DND-41 (cell line): ENCODE data around the gene TRIM46.

Experiments used
- EZH2 ChIP-seq: IDR thresholded peaks from 3 replicates; pipeline ENCODE4 v1.6.1; 2012; ENCODE audit warnings: borderline replicate concordance, low read depth, mild to moderate bottlenecking, moderate library complexity, low read length, inconsistent platforms; ENCODE audit not compliant: severe bottlenecking
- TF ChIP-seq, protein P1 (sequence below): IDR thresholded peaks from 2 replicates; pipeline ENCODE4 v1.5.1; 2012; ENCODE audit warnings: borderline replicate concordance, low read length, moderate library complexity, mild to moderate bottlenecking; ENCODE audit not compliant: poor library complexity, severe bottlenecking; ENCODE audit errors: extremely low read depth

DNA sequence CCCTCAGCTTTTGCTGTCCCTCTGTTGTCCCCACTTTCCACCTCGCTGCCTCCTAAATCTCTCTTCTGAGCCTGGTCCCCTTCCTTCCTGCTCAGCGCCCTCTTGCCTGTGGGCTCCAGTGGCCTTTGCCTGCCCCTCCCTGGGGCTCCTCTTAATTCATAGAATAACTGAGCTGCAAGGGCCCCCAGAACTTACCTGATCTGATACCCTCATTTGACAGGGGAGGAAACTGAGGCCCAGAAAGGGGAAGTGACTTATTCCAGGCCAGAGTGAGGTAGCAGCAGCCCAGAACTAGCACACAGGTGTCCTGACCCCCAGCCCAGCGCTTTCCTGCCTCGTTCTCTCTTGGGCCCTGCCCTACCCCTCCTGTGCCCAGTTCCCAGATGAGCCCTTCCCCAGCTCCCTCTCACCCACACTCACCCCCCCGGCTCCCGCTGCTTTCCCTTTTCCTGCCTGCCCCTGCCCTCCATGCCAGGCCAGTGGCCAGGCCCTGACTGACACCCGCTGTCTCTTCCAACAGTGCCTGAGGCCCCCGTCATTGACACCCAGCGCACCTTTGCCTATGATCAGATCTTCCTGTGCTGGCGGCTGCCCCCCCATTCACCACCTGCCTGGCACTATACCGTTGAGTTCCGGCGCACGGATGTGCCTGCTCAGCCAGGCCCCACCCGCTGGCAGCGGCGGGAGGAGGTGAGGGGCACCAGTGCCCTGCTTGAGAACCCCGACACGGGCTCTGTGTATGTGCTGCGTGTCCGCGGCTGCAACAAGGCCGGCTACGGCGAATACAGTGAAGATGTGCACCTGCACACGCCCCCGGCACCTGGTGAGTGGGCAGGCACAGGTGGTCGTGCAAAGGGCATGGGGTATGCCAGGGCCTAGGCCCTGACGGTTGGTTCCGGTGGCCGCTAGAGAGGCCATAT, 5.7 kb downstream of the TRIM46 start:
- TF ChIP-seq, protein P1, sequence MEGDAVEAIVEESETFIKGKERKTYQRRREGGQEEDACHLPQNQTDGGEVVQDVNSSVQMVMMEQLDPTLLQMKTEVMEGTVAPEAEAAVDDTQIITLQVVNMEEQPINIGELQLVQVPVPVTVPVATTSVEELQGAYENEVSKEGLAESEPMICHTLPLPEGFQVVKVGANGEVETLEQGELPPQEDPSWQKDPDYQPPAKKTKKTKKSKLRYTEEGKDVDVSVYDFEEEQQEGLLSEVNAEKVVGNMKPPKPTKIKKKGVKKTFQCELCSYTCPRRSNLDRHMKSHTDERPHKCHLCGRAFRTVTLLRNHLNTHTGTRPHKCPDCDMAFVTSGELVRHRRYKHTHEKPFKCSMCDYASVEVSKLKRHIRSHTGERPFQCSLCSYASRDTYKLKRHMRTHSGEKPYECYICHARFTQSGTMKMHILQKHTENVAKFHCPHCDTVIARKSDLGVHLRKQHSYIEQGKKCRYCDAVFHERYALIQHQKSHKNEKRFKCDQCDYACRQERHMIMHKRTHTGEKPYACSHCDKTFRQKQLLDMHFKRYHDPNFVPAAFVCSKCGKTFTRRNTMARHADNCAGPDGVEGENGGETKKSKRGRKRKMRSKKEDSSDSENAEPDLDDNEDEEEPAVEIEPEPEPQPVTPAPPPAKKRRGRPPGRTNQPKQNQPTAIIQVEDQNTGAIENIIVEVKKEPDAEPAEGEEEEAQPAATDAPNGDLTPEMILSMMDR: no peak
- no peak for TF ChIP-seq EZH2
